Measurements from ENCODE around the gene DNAJC22. TPM values are rescaled to one million over a fixed set of nuclear protein-coding genes. Genes with fewer than 3 reads are reported as not detected.
A peak's percentile ranks its signal among the peaks of the same experiment; 100 is the strongest.

The DNAJC22 gene
- total and polyA plus RNA-seq, 9 of the 15 experiments (the other 6 are each of a cell fraction or from before 2014, with no cell fraction given) = 0.10 to 1.2 (median 0.47) TPM

DNA sequence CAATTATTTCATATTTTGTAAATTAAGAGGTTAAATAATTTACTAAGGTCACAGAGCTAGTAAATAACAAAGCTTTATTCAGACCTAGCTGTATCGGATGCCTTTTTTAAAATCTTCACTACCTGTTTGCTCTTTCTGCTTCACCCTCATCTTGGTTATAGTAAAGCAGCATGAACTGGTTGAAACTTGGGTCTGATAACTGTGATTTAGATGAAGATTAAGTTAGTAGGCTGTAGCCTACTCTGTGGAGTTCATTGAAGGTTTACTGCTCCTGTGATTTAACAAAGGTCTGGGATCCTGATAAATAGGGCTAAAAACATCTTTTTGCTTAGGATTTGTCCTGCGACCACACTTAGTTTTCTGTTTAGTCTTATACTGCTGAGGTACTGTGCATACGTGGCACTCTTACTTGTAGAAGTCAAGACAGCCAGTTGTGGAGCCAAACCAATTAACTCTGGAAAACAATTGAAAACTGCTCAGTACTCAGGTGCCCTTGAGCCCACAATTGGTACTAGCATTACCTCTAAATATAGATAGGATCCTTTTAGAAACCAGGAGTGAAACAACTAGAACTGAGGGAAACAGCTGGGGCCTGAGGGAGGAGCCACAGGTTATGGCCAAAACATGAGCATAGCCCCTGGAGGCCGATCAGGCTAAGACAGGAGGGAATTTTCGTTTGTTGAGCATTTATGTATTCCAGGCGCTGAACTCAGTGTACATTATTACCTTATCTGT is 22.9 kb downstream of the DNAJC22 start:
- Histone ChIP-seq H3K9me1 (ENCODE audit: control insufficient read depth, insufficient read depth, low read length) (no peaks in the 10 kb centered on the region), H2AFZ (ENCODE audit: low read depth, low read length) (0 out of 2 replicates have a peak overlapping the region, but pooled peaks have one; percentile 40), H3K27me3 (ENCODE audit: control insufficient read depth in 2 of 2, insufficient read depth in 2 of 2, low read length in 2 of 2) (no peaks in the 10 kb centered on the region), H3K4me2 (ENCODE audit: insufficient read depth, low read length) (peak overlapping the region; percentile 56), H3K36me3 (ENCODE audit: control insufficient read depth, insufficient read depth, low read length) (peaks cover 10% of the 10 kb centered on the region; the same call in 1 of the 3 replicates), H3K79me2 (ENCODE audit: control insufficient read depth, insufficient read depth, low read length) (peaks cover 55% of the 10 kb centered on the region), H3K9ac (ENCODE audit: insufficient read depth in 1 of 2, low read depth in 2 of 2, low read length in 2 of 2) (peak overlapping the region in 1 of 2 experiments; percentile 9; a peak in 2 of 4 replicates), H4K20me1 (replicated peaks; ENCODE audit: control insufficient read depth, insufficient read depth, low read length) (no peaks in the 10 kb centered on the region), H3K9me3 (replicated peaks; ENCODE audit: control insufficient read depth, insufficient read depth, low read depth, low read length) (no peaks in the 10 kb centered on the region), H3K27ac (ENCODE audit: extremely low read depth, low read depth, low read length) (peak overlapping the region; percentile 17; the same call in 2 of the 3 replicates), H3K4me1 (replicated peaks in 1 of 2; ENCODE audit: control insufficient read depth in 2 of 2, insufficient read depth in 2 of 2, low read length in 2 of 2) (peaks cover 12 to 25% of the 10 kb centered on the region in 2 experiments; a peak in 3 of 5 replicates), H3K4me3 (no peak overlapping the region)
- intact Hi-C loops (cut with micrococcal nuclease) = loop anchor here (5.0 kb wide), 1 partner anchor 53 kb away; no protein-coding TSS in a partner anchor
- CTCF ChIA-PET (ENCODE audit: low intra/inter-chr PET ratio) = interaction anchor here (1.1 kb wide), 1 partner anchor 145 kb away, joined by 3 read pairs; no protein-coding TSS in a partner anchor
- DNase-seq (ENCODE audit: extremely low read depth in 1 of 4, low spot score in 3 of 4) (peak; percentile 43 to 77 (median 58)), ATAC-seq (peak; percentile 63), FAIRE-seq (peak; percentile 89)
- 29% methylated on average over 6 of the region's 6 CpGs for WGBS (ENCODE audit: insufficient coverage, low coverage, missing lambda C conversion rate)
- in situ Hi-C loops (cut with MboI) = no loop called here
- POLR2A ChIA-PET = interaction anchor here (0.6 to 1.5 kb wide), 6 partner anchors 9 to 661 kb away, joined by 3 to 5 read pairs (median 3); partner anchors contain the start of gene TUBA1C
- BruUV-seq (replicated peaks) = no TSS peak
- TF ChIP-seq ZNF57 (CRISPR knock-in tag; IDR thresholded peaks at IDR 0.05) = no peak
- no peak for TF ChIP-seq CBX8 (IDR thresholded peaks at IDR 0.05; ENCODE audit: borderline replicate concordance, extremely low read depth, low read depth, low read length, poor library complexity, severe bottlenecking)
- TF ChIP-seq ZFP36 (IDR thresholded peaks at IDR 0.05; ENCODE audit: low read depth, low read length, partially characterized antibody) = peak; percentile 5
- TF ChIP-seq RCOR1 (IDR thresholded peaks at IDR 0.05; ENCODE audit: borderline replicate concordance in 1 of 2, low read depth in 2 of 2, low read length in 2 of 2) = 0 out of 4 replicates have a peak, but pooled peaks of 1 of the 2 experiments have one; percentile 1
- TF ChIP-seq MYC (IDR thresholded peaks at IDR 0.05; ENCODE audit: low read depth, low read length) = peak; percentile 39; the same call in 1 of the 2 replicates
- TF ChIP-seq MYC (CRISPR knock-in tag; IDR thresholded peaks at IDR 0.05; ENCODE audit: borderline replicate concordance, low read depth) = no peak
- no peak for TF ChIP-seq ZC3H4 (CRISPR knock-in tag; IDR thresholded peaks at IDR 0.05; ENCODE audit: borderline replicate concordance)
- no peak for TF ChIP-seq TARDBP (IDR thresholded peaks at IDR 0.05)
- no peak for TF ChIP-seq XRCC3 (IDR thresholded peaks at IDR 0.05)
- TF ChIP-seq JUNB (CRISPR knock-in tag; conservative IDR thresholded peaks at IDR 0.05) = no peak
- TF ChIP-seq ETS2 (tag; IDR thresholded peaks at IDR 0.05; ENCODE audit: borderline replicate concordance, poor library complexity, severe bottlenecking) = no peak
- TF ChIP-seq, protein P1, sequence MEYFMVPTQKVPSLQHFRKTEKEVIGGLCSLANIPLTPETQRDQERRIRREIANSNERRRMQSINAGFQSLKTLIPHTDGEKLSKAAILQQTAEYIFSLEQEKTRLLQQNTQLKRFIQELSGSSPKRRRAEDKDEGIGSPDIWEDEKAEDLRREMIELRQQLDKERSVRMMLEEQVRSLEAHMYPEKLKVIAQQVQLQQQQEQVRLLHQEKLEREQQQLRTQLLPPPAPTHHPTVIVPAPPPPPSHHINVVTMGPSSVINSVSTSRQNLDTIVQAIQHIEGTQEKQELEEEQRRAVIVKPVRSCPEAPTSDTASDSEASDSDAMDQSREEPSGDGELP (CRISPR knock-in tag; IDR thresholded peaks at IDR 0.05; ENCODE audit: borderline replicate concordance) = peak; percentile 92
- no peak for TF ChIP-seq RB1 (IDR thresholded peaks at IDR 0.05; ENCODE audit: low read depth)
- TF ChIP-seq DPF2 (IDR thresholded peaks at IDR 0.05) = peak; percentile 29; the same call in 1 of the 2 replicates
- TF ChIP-seq TRIM24 (IDR thresholded peaks at IDR 0.05) = no peak
- peak in 1 of 2 experiments; percentile 69; a peak in 2 of 4 replicates for TF ChIP-seq FOXK2 (conservative IDR thresholded peaks at IDR 0.05 in 1 of 2, IDR thresholded peaks at IDR 0.05 in 1 of 2; ENCODE audit: low read depth in 2 of 2)
- TF ChIP-seq STAT5B (CRISPR knock-in tag; IDR thresholded peaks at IDR 0.05) = no peak
- no peak for TF ChIP-seq ZBTB2 (IDR thresholded peaks at IDR 0.05)
- TF ChIP-seq ELF2 (CRISPR knock-in tag; IDR thresholded peaks at IDR 0.05) = no peak
- TF ChIP-seq L3MBTL2 (IDR thresholded peaks at IDR 0.05) = peak; percentile 27; the same call in 1 of the 2 replicates
